KBM-7 (cell line): ENCODE measurements around the gene ARMH3.
"Not testable (repeated sequence)": the region's sequence is repeated elsewhere in the genome, so short reads cannot be mapped to it uniquely, and the experiment has no call there.

Source experiments
- DNase-seq: peaks from one replicate; pipeline ENCODE4 v3.0.0-alpha.2; 2015
- in situ Hi-C: fragments of 300-500 bp; cut with MboI; formaldehyde crosslinking; loops from 2 replicates; pipeline ENCODE4 v1.14.3; 2020; ENCODE audit warnings: low sequenced_read_pairs, low pct_unique_long_range_greater_than_20kb, mixed read lengths

ARMH3 gene

DNA sequence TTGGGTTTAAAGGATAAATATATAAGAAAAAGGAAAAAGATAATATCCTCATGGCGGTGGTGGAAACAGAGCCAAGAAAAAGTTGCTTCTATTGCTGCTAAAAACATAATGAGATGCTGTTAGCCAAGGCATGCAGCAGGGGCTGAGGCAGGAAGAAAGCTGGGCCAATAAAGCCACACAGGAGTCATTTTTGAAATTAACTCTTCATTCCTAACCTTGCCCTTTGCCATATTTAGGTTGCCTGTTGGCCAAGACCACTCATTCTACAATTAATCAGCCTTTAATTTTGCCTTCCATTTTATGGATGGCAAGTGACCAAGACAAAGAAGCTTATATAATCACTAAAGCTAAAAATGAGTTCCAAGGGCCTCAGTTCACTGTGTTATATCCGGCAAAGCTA, 58.2 kb downstream of the ARMH3 start:
- in situ Hi-C loops: no loop called here
- DNase-seq: no peak

DNA sequence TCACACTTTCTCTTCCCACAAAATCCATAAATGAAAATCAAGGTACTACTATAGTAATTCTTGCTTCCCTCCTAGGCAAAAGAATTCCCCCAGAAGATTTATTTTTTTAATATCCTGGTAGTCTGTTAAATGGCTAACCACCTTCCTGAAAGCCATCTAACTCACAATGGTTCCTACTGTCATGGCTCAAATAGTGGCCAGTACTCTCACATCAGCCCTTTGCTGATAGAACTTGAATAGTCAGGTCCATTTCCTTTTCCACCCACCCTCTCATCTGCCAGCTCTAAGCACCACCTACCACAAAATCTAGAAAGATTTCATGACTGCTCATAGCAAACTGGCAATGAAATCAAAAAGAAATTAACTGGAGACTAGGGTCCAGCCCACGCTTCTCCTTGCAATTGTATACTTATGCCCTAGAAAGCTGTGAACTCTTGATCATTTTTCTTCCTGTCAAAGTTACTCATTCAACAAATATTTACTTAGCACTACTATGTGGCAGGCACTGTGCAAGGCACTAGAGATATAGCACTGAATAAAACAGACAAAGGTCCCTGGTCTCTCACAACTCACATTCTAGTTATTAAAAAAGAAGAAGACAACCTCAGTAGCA, 60.4 kb downstream of the ARMH3 start:
- in situ Hi-C loops: no loop called here
- no peak for DNase-seq

DNA sequence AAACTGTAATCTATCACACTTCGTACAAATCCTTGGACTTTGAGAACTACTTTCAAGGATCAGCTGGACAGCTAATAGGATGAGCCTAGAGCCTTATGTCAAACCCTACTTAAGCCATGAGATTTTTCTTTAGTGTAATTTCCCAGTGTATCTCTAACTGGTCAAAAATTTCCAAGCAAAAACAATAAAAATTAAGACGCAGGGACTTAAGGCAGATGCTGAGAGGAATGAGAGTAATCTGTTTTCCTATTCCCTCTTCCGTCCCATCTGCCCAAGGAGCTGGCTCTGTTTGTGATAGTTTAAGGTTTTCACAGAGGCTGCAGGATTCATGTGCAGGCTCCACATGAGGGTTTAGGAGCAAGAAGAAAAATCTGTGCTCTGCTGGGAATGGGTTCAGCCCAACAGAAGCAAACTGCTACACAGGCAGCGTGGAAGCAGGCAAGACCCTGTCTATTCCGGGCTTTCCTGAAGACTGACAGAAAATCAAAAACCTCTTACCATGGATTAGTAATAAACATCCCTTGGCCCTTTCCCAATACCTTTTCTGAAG, 62.2 kb downstream of the ARMH3 start:
- DNase-seq: no peak
- in situ Hi-C loops: no loop called here

DNA sequence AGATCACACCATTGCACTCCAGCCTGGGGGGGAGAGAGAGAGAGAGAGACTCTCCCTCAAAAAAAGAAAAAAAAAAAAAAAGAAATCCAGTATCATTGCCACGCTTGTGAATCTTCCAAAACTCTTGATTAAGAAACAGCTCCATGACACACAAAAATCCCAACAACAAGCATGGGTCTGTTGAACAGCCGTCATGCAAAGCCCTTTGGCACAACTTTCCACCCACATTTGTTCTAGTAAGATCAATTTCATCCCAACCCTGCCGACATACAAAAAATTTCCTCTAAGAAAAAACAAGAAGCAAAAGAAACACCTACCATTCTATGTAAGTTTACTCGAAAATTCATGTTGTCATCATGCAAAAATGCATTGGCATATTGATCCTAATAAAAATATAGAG, 62.8 kb downstream of the ARMH3 start:
- DNase-seq: no peak
- in situ Hi-C loops: no loop called here

DNA sequence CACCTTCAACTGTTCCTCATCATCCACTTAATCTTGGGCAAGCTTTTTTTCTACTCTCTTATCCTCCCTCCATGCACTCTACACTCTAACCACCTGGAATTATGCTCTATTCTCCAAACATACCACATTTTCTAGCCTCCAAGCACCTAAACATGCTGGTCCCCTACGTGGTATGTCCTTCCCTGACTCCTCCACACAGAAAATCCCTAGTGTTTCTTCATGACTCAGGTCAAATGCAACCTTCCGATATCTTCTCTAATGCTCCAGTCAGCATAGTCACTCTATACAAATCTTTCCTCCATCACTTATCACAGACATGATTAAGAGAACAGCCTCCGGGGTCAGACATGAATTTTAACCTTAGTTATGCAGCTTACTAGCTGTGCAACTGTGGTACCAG, 68.8 kb downstream of the ARMH3 start:
- DNase-seq: no peak
- in situ Hi-C loops: no loop called here

DNA sequence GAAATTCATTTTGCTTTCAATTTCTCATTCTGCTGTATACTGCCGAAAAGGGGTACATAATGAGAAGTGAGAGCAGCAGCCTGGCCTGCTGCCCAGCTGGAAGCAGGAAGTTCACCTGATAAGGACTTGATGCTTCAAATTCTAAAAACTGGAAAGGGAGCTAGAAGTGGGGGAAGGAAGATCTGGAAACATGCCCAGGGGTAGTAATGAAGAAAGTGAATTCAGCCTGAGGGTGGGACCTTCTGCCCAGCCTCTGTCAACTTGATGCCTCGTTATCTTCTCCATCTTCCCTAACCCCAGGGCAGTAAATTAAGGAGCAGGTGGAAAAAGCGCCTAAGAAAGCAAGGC, 69.4 kb downstream of the ARMH3 start:
- peak; percentile 52 for DNase-seq
- in situ Hi-C loops: no loop called here

DNA sequence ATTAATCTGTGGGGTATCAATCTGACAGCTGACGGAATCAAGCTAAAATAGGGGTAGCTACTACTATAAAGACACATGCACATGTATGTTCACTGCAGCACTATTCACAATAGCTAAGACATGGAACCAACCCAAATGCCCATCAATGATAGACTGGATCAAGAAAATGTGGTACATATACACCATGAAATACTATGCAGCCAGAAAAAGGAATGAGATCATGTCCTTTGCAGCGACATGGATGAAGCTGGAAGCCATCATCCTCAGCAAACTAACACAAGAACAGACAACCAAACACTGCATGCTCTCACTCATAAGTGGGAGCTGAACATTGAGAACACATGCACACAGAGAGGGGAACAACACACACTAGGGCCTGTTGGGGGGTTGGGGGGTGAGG, 75.3 kb downstream of the ARMH3 start:
- DNase-seq, in situ Hi-C loops: not testable (repeated sequence)

DNA sequence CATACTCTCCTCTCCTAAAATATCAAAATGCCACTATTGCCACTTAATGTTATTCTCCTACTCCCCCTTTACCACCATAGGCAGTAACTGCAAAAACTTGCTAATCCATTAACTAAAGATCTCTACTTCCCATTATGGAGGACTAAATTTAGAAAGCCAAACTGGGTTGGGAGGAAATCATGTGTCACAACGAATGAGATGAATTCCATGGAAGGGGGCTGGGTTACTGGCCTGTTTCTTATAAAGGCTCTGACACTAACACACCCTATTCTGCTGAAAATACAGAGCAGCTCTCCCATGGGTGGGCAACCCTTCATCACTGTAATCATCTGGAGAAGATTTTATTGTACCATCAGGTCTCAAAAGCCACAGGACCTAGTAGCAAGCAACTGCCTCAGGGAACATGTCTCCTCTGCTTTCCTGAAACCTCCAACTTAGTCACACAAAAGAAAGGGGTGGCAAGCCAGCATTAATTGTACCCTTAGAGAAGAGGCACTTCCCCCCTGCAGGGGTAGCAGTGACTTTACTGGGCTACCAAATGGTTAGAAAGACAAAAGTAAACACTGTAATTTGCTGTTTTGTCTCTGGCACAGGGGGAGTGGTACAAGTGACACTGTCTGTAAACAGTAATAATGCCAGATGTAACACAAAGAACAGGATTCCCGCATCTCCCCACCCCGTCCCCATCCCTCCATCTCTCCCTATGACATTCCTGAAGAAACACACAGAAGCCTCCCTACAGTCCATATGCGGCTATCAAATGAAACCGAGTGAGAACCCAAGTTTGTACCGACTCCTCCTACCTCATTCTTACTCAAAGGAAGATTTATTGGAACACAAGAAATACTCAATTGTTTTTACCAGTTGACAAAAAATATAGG, 81.6 kb downstream of the ARMH3 start:
- peak; percentile 75 for DNase-seq
- in situ Hi-C loops: no loop called here

DNA sequence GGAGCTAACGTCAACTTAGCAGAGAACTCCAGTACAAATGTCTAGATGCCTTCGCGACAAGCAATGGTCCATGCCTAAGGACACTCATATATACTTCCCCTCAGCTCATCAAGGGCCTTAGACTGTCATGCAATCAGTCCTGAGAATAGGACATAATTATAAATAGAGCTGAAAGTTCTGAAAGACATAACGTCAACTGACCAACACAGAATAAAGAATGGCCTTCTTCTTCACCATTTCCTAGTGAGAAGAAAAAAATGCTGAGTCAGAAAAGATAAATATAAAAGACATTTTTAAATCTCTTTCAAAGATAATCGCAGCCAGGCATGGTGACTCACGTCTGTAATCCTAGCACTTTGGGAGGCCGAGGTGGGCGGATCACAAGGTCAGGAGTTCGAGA, 83.2 kb downstream of the ARMH3 start:
- in situ Hi-C loops: no loop called here
- no peak for DNase-seq

DNA sequence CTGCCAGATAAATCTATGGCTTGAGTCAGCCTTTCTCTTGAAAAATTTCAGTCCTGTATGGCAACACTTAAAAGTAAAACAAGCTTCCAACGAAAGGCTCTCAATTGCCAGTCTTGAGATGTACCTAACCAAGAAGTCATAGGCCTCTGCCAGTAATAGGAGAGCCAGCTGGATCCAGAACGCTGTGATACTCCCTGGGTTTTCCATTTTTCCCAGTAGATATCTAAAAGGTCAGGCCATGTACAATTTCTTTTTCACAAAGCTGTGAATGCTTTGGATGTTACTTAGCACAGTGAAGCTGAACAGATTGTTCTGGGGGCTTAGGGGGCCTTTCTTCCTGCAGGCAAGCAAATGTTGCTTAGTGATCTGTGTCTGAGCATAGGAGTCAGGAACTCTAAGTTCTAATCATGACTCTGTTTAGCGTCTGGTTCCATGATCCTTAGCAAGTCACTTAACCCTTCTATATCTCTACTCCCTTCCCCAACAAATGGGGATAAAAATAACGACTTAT, 86.5 kb downstream of the ARMH3 start:
- in situ Hi-C loops: no loop called here
- DNase-seq: no peak

DNA sequence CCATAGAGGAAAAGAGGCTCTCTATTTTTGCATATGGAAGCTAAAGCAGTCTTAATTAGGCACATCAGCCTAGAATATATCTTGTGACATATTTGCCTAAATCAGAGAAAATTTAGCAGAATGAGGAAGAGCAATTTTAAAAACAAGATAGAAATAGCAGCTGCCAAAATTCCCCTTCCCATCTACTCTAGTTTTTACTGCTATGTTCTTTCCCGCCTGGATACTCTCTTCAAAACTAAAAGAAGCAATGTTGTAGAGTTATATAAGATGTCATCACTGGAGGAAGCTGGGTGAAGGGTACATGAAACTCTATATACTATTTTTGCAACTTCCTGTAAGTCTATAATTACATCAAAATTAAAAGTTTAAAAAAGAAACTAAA, 87.0 kb downstream of the ARMH3 start:
- in situ Hi-C loops: no loop called here
- DNase-seq: no peak

DNA sequence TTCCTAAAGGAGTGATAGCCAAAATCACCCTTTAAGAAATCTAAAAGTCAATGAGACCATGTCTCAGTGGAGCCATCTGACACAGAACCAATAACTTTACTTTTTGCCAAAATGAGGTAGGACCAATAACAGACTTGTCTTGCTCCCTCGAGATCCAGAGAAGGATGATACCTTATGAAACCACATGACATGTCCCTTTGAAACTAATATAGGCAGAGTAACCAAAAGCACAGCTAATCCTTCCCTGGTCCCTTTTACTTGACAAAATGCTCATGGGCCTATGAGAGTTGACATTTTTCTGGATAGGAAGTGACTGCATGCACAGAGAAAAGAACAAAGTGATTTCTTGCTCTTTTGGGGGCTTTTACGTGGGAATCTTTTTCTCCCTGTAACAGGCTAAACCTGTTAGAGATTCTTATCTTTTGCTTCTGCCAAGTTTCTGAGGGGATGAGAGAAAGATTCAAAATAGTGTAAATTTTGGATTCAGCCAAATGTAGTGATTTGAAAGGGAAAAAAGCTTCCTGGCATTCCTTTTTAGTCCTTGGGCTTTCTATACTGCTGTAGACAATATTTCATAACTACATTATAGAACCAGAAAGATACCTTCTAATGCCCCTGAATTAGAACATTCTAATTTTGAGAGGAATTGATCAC, 87.6 kb downstream of the ARMH3 start:
- in situ Hi-C loops: no loop called here
- no peak for DNase-seq

DNA sequence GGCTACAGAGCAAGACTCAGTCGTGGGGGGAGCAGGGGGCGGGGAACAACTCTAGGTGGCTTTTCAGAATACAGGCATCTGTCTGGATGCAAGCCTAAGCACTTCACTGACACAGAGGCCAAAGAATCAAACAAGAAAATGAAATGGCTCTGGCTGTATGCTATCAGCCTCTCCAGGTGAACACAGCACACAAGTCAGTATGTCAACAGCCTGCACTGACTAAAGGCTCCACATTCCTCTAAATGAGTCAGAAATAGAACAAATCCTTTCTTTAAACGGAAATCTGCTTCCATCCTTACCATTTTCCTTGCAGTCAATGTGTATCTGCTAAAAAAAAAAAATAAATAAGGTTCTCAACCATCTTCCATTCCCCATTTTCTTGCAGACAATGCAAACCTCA, 88.3 kb downstream of the ARMH3 start:
- in situ Hi-C loops: no loop called here
- DNase-seq: no peak

DNA sequence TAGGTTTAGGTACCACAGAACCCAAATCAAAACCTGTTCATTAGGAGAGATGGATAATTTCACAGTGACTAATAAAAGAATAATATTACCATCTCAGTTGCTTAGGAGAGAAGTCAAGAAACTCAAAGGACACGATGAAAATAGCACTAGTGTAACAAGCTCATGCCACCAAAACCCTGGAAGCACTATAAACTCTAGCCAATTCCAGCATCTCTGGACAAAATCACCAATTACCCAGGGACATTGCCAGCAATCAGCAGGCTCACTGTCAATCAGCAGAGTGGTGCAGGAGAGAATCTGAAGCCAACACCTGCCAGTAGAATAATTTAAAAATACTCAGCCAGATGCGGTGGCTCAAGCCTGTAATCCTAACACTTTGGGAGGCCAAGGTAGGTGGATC, 88.9 kb downstream of the ARMH3 start:
- no peak for DNase-seq
- in situ Hi-C loops: no loop called here

DNA sequence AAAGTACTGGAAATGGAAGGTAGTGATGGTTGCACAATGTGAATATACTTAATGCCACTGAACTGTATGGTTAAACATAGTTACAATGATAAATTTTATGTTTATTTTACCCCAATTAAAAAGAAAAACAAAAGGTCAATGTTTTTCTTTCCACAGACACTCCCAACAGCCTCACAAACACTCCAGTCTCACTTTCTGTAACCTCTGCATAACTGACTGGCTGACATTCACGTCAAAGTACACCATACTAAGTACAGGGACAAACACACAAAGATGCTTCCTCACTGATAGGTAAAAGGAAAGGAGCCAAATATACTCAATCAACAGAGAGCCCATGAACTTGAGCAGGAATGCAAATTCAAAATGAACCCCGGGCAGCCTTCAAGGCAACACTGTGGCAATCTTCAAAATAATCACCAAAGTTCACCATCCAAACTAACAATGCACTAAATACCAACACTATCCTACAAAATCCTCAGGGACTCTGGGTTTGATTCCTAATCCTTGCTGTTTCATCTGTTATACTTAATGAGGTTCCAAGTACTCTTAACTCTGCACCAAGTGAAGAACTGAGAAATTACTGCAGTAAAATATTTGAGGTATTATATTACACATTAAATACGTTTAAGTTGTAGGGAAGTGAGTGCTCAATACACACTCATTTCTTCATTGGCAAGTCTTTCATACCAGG, 90.8 kb downstream of the ARMH3 start:
- no peak for DNase-seq
- in situ Hi-C loops: no loop called here

DNA sequence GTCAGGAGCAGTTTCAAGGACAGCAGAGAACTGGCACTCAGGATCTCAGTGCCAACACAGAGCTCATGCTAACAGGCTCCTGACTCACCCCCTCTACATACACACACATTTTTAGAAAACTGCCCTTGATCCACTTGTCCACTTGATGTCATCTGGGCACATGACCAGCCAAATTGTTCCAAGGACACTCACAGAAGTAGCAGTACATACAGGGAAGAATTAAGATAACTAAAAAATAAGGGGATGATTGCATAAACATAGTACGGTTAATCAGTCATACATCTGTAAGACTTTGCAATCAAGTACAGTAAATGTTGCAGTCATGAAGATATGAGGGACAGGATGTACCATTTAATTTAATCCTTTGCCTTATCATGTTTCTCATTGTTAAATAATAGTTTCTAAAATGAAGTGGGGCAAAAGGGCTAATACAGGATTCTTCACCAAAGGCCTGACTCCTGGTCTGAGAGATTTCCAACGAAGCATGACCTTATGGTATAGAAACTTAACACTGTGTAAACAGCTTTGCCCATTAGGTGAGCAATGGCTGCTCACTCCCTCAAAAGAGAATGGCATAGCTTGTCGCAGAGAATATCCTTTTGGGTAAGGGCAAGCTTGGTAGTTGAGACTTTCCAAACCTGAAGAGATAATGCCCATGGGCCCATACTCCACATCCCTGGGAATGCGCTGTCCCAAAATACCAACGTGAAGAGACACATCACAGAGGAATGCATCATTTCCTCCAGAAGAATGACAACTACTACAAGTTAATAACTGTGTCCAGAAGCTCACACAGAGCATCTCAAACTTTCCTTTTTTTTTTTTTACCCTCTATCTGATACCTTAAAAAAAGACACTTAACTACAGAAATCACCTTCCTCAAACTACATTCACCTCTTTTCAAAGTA, 94.1 kb downstream of the ARMH3 start:
- DNase-seq: no peak
- in situ Hi-C loops: no loop called here

DNA sequence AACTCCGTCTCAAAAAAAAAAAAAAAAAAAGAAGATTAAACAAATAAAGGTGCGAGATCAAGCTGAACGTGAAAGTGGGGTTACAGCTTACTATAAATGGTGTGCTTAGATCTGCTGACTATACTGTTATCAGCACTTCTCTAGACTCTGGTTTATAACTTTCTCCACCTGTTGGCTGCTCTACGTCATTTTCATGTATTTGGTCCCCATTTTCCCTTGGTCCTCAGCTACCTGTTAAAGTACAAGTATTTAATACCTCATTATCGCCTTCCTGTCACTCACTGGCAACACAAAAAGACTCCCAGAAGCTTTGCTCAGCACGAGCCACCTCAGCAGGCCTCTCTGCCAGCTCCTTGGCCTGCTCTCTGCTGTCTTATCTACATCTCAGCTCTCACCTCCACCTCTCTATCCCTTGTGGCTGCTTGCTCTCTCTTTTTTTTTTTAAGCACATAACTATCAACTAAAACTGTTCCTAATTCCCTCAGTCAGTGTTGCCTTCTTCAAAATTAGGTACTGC, 95.0 kb downstream of the ARMH3 start:
- DNase-seq: no peak
- in situ Hi-C loops: no loop called here

DNA sequence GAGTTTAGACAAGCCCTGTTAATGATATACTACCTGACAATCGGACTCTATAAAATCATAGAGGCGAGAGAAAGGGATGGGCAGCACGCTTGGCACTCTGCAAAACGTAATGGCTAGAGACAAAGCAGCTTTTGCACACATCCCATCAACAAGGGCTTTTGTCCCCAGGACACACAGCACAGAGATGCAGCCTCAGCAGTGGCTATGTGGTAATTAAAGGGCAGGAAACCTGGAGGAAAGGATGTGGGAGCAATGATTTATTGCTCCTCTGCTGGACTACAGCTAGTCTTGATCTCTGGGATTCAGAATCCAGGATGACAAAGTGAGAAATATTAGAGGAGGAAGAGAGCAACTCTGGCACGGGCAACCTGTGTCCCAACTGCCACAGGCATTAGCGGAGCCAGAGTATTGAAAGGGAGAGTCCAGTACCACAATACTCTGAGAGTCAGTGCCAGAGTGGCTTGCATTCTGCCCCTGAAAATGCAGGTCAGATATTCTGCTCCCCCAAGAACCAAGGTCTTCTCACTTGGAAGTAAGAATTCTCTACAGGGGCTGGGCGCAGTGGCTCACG, 96.5 kb downstream of the ARMH3 start:
- no peak for DNase-seq
- in situ Hi-C loops: no loop called here
